Muscle layer of duodenum (tissue), 2 donors: ENCODE measurements around the gene NT5DC3.

Experiments
- H3K27ac ChIP-seq: one replicate; pipeline ENCODE4 v1.7.0; 2013; ENCODE audit warnings: mild to moderate bottlenecking, low read length
- H3K27me3 ChIP-seq: one replicate; pipeline ENCODE4 v1.7.0; 2013; ENCODE audit warnings: low read depth, mild to moderate bottlenecking, control low read depth, low read length
- H3K36me3 ChIP-seq, 2 donors: one replicate each; pipeline ENCODE4 v1.7.0; 2013; ENCODE audit warnings: low read length in 2 of 2, control low read depth in 1 of 2, mild to moderate bottlenecking in 1 of 2; ENCODE audit not compliant: insufficient read depth in 2 of 2, control insufficient read depth in 1 of 2
- H3K4me1 ChIP-seq, 2 donors: one replicate each; pipeline ENCODE4 v1.7.0; 2013; ENCODE audit warnings: low read length in 2 of 2, mild to moderate bottlenecking in 2 of 2, control low read depth in 1 of 2, moderate library complexity in 1 of 2; ENCODE audit not compliant: insufficient read depth in 2 of 2, control insufficient read depth in 1 of 2
- H3K4me3 ChIP-seq, 2 donors: one replicate each; pipeline ENCODE4 v1.7.0; 2013; ENCODE audit warnings: low read length in 2 of 2, low read depth in 1 of 2, mild to moderate bottlenecking in 1 of 2
- H3K9me3 ChIP-seq, 2 donors: one replicate each; pipeline ENCODE4 v1.7.0; 2013; ENCODE audit warnings: low read length in 2 of 2, control low read depth in 1 of 2, mild to moderate bottlenecking in 1 of 2; ENCODE audit not compliant: control insufficient read depth in 1 of 2
- donor health status: healthy.

Gene NT5DC3

GRCh38 chr12:103854372-103854973, 13.4 kb upstream of the NT5DC3 start:
- Histone ChIP-seq H3K27me3 (no peaks in the 10 kb centered on the region), H3K27ac (no peak overlapping the region), H3K4me1 (peaks cover 0 to 18% of the 10 kb centered on the region in 2 donors), H3K9me3 (no peaks in the 10 kb centered on the region), H3K36me3 (no peaks in the 10 kb centered on the region), H3K4me3 (no peak overlapping the region)

GRCh38 chr12:103852498-103852997, 11.5 kb upstream of the NT5DC3 start:
- Histone ChIP-seq H3K27me3 (no peaks in the 10 kb centered on the region), H3K4me3 (no peak overlapping the region), H3K4me1 (peaks cover 0 to 26% of the 10 kb centered on the region in 2 donors), H3K9me3 (no peaks in the 10 kb centered on the region), H3K27ac (no peak overlapping the region), H3K36me3 (no peaks in the 10 kb centered on the region)

GRCh38 chr12:103851127-103851526, 10.1 kb upstream of the NT5DC3 start:
- H3K4me3 ChIP-seq = no peak overlapping the region
- peaks cover 0 to 26% of the 10 kb centered on the region in 2 donors for H3K4me1 ChIP-seq
- no peaks in the 10 kb centered on the region for H3K9me3 ChIP-seq
- H3K36me3 ChIP-seq = no peaks in the 10 kb centered on the region
- H3K27ac ChIP-seq = no peak overlapping the region
- H3K27me3 ChIP-seq = no peaks in the 10 kb centered on the region

- Histone ChIP-seq H3K27ac (no peak overlapping the region), H3K36me3 (no peaks in the 10 kb centered on the region), H3K27me3 (no peaks in the 10 kb centered on the region), H3K4me1 (peaks cover 0 to 26% of the 10 kb centered on the region in 2 donors), H3K4me3 (no peak overlapping the region), H3K9me3 (no peaks in the 10 kb centered on the region)
These were observed 9.4 kb upstream of the NT5DC3 start for GRCh38 chr12:103850429-103850828.

- H3K36me3 ChIP-seq = no peaks in the 10 kb centered on the region
- no peaks in the 10 kb centered on the region for H3K9me3 ChIP-seq
- no peaks in the 10 kb centered on the region for H3K27me3 ChIP-seq
- no peak overlapping the region for H3K4me3 ChIP-seq
- peak overlapping the region; percentile 33 for H3K27ac ChIP-seq
- H3K4me1 ChIP-seq = peaks cover 0 to 26% of the 10 kb centered on the region in 2 donors
These were observed 8.0 kb upstream of the NT5DC3 start for GRCh38 chr12:103848917-103849491.

- Histone ChIP-seq H3K27ac (no peak overlapping the region), H3K4me1 (peaks cover 0 to 25% of the 10 kb centered on the region in 2 donors), H3K36me3 (no peaks in the 10 kb centered on the region), H3K9me3 (no peaks in the 10 kb centered on the region), H3K4me3 (no peak overlapping the region), H3K27me3 (no peaks in the 10 kb centered on the region)
These were observed 7.1 kb upstream of the NT5DC3 start for GRCh38 chr12:103848143-103848542.

- Histone ChIP-seq H3K27me3 (no peaks in the 10 kb centered on the region), H3K4me3 (no peak overlapping the region), H3K36me3 (no peaks in the 10 kb centered on the region), H3K9me3 (no peaks in the 10 kb centered on the region), H3K4me1 (peaks cover 4 to 8% of the 10 kb centered on the region in 2 donors), H3K27ac (peak overlapping the region; percentile 14)
These were observed 5.4 kb upstream of the NT5DC3 start for GRCh38 chr12:103846415-103846814.

- peaks cover 4 to 6% of the 10 kb centered on the region in 2 donors for H3K4me1 ChIP-seq
- H3K27me3 ChIP-seq = no peaks in the 10 kb centered on the region
- H3K27ac ChIP-seq = no peak overlapping the region
- H3K4me3 ChIP-seq = no peak overlapping the region
- no peaks in the 10 kb centered on the region for H3K36me3 ChIP-seq
- H3K9me3 ChIP-seq = no peaks in the 10 kb centered on the region
These were observed 3.3 kb upstream of the NT5DC3 start for GRCh38 chr12:103844305-103844704.

- Histone ChIP-seq H3K27ac (peak overlapping the region; percentile 39), H3K4me3 (peak overlapping the region; percentile 46 to 90), H3K4me1 (peaks cover 4 to 6% of the 10 kb centered on the region in 2 donors)
These were observed 903 bp upstream of the NT5DC3 start for GRCh38 chr12:103841690-103842584.

GRCh38 chr12:103840462-103840875, 565 bp downstream of the NT5DC3 start:
- Histone ChIP-seq H3K36me3 (no peaks in the 10 kb centered on the region), H3K27ac (no peak overlapping the region), H3K9me3 (no peaks in the 10 kb centered on the region), H3K4me1 (peaks cover 4 to 6% of the 10 kb centered on the region in 2 donors), H3K4me3 (peak overlapping the region; percentile 66 to 90), H3K27me3 (no peaks in the 10 kb centered on the region)

More at GRCh38 chr12:103841690-103842584, 903 bp upstream of the NT5DC3 start:
- H3K36me3 ChIP-seq = no peaks in the 10 kb centered on the region
- H3K27me3 ChIP-seq = no peaks in the 10 kb centered on the region
- H3K9me3 ChIP-seq = no peaks in the 10 kb centered on the region
